ENCODE data around the gene EZR.

DNA sequence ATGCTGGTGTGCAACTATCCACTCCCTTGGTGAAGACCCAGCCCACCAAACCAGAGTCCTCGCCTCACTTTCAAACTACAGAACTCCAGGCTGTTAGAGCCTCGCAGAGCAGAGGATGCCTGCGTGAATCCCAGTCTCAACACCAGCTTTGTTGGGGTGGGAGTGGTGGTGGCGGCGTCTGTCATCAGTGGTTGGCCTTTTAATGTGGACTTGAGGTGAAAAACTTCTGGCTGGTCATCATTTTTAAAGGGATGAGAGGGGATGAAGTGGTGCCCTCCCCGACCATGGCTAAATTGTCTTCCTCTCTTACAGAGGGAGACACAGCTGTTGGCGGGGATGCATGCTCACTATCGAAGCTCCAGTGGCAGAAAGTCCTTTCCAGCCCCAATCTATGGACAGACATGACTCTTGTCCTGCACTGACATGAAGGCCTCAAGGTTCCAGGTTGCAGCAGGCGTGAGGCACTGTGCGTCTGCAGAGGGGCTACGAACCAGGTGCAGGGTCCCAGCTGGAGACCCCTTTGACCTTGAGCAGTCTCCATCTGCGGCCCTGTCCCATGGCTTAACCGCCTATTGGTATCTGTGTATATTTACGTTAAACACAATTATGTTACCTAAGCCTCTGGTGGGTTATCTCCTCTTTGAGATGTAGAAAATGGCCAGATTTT is 54.9 kb downstream of the EZR start:
- TF ChIP-seq, protein P1, sequence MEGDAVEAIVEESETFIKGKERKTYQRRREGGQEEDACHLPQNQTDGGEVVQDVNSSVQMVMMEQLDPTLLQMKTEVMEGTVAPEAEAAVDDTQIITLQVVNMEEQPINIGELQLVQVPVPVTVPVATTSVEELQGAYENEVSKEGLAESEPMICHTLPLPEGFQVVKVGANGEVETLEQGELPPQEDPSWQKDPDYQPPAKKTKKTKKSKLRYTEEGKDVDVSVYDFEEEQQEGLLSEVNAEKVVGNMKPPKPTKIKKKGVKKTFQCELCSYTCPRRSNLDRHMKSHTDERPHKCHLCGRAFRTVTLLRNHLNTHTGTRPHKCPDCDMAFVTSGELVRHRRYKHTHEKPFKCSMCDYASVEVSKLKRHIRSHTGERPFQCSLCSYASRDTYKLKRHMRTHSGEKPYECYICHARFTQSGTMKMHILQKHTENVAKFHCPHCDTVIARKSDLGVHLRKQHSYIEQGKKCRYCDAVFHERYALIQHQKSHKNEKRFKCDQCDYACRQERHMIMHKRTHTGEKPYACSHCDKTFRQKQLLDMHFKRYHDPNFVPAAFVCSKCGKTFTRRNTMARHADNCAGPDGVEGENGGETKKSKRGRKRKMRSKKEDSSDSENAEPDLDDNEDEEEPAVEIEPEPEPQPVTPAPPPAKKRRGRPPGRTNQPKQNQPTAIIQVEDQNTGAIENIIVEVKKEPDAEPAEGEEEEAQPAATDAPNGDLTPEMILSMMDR (IDR thresholded peaks at IDR 0.05; ENCODE audit: poor library complexity) = no peak
- no peak for TF ChIP-seq EZH2phosphoT487 (IDR thresholded peaks at IDR 0.05; ENCODE audit: low read depth, severe bottlenecking, unreplicated experiment)
